Breast epithelium (tissue), 3 donors: ENCODE results near the gene ATP1B4.

Experiments
- CTCF ChIP-seq, 3 donors: fragments of 450-650 bp; IDR thresholded peaks; one replicate each; pipeline ENCODE4 v1.5.1; 2016 to 2017; ENCODE audit warnings: antibody characterized with exemption in 3 of 3, mild to moderate bottlenecking in 3 of 3, moderate library complexity in 3 of 3
- POLR2A ChIP-seq: fragments of 450-650 bp; IDR thresholded peaks from one replicate; pipeline ENCODE4 v1.6.1; 2016; ENCODE audit warnings: antibody characterized with exemption, mild to moderate bottlenecking, moderate library complexity
- POLR2AphosphoS5 ChIP-seq, 3 donors: sonication (generic); formaldehyde crosslinking; IDR thresholded peaks; one replicate each; pipeline ENCODE4 v1.6.1; 2017; ENCODE audit warnings: antibody characterized with exemption in 3 of 3

- TF ChIP-seq POLR2A (no peak), CTCF (IDR thresholded peaks at IDR 0.05) (no peak), POLR2AphosphoS5 (IDR thresholded peaks at IDR 0.05) (no peak)
Measured at GRCh38 chrX:120335289-120335688, 26.6 kb upstream of the ATP1B4 start.
